ENCODE measurements around the gene RLBP1. TPM values are rescaled to one million over a fixed set of nuclear protein-coding genes. Genes with fewer than 3 reads are reported as not detected.

Gene RLBP1
- total and polyA plus RNA-seq, 9 of the 15 experiments (the other 6 are each of a cell fraction or from before 2014, with no cell fraction given) = 0.05 TPM; not detected in 8

- DNase-seq (ENCODE audit: extremely low read depth in 1 of 4, low spot score in 3 of 4) = no peak
- no peaks in the 10 kb centered on the region for H4K20me1 ChIP-seq (replicated peaks; ENCODE audit: control insufficient read depth, insufficient read depth, low read length)
- no peak for ATAC-seq
- no peak overlapping the region for H3K27ac ChIP-seq (ENCODE audit: extremely low read depth, low read depth, low read length)
- H3K9me3 ChIP-seq (replicated peaks; ENCODE audit: control insufficient read depth, insufficient read depth, low read depth, low read length) = no peaks in the 10 kb centered on the region
- H3K9ac ChIP-seq (ENCODE audit: insufficient read depth in 1 of 2, low read depth in 2 of 2, low read length in 2 of 2) = 0 out of 4 replicates have a peak overlapping the region, but pooled peaks of 1 of the 2 experiments have one; percentile 56
- no peak overlapping the region for H3K4me2 ChIP-seq (ENCODE audit: insufficient read depth, low read length)
- peaks cover 0 to 9% of the 10 kb centered on the region in 2 experiments; a peak in 3 of 5 replicates for H3K4me1 ChIP-seq (replicated peaks in 1 of 2; ENCODE audit: control insufficient read depth in 2 of 2, insufficient read depth in 2 of 2, low read length in 2 of 2)
- BruUV-seq (replicated peaks) = no TSS peak
- intact Hi-C loops (cut with micrococcal nuclease) = no loop called here
- peaks cover 31 to 46% of the 10 kb centered on the region in 2 experiments for H3K27me3 ChIP-seq (ENCODE audit: control insufficient read depth in 2 of 2, insufficient read depth in 2 of 2, low read length in 2 of 2)
- H3K36me3 ChIP-seq (ENCODE audit: control insufficient read depth, insufficient read depth, low read length) = no peaks in the 10 kb centered on the region
- H3K4me3 ChIP-seq = no peak overlapping the region
- CTCF ChIA-PET (ENCODE audit: low intra/inter-chr PET ratio) = no interaction called here
- H2AFZ ChIP-seq (ENCODE audit: low read depth, low read length) = no peak overlapping the region
- POLR2A ChIA-PET = interaction anchor here (1.5 kb wide), 1 partner anchor 8 kb away, joined by 3 read pairs; no protein-coding TSS in a partner anchor
- no peaks in the 10 kb centered on the region for H3K9me1 ChIP-seq (ENCODE audit: control insufficient read depth, insufficient read depth, low read length)
- no peak for FAIRE-seq
- TF ChIP-seq ZNF124 (CRISPR knock-in tag; IDR thresholded peaks at IDR 0.05) (no peak), SPI1 (IDR thresholded peaks at IDR 0.05; ENCODE audit: borderline replicate concordance, low read depth, low read length) (peak; percentile 58; the same call in 1 of the 2 replicates)
- no peaks in the 10 kb centered on the region for H3K79me2 ChIP-seq (ENCODE audit: control insufficient read depth, insufficient read depth, low read length)
- 16% methylated on average over 8 of the region's 8 CpGs for WGBS (ENCODE audit: insufficient coverage, low coverage, missing lambda C conversion rate)
- in situ Hi-C loops (cut with MboI) = no loop called here
Observed at GRCh38 chr15:89218531-89218930, 2.8 kb downstream of the RLBP1 start.

DNA sequence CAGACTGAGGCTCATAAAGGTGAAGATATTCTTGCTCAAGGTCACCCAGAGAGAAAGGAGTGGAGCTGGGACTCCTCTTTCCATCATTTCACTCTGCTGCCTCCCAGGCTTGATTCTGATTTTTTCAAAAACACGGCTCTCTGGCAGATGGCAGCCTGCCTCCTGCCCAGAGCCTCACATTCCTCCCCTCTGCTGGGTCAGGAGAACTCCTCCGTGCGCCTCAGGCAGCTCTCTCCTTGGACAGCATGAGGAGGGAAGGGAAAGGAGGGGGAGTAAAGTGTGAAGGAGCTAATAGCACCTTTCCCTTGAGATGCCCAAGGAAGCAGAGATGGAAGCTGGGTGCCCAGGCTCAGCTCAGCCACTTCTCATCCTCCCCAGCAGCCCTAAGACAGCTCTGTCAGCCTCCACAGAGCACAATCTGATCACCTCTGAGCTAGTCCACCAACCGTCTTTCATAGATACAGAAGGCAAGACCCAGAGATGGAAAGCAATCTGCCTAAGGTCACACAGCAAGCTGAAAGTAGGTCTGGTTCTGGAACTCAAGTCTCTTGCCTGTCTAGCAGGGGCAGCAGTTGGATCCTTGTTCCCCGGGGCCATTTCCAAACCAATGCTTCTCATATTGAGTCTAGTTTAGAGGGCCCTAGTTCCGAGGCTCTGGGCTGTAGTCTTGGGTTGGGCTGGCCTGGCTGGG, 3.5 kb downstream of the RLBP1 start:
- FAIRE-seq = no peak
- Histone ChIP-seq H4K20me1 (replicated peaks; ENCODE audit: control insufficient read depth, insufficient read depth, low read length) (no peaks in the 10 kb centered on the region), H3K9ac (ENCODE audit: insufficient read depth in 1 of 2, low read depth in 2 of 2, low read length in 2 of 2) (no peak overlapping the region), H3K36me3 (ENCODE audit: control insufficient read depth, insufficient read depth, low read length) (no peaks in the 10 kb centered on the region), H3K79me2 (ENCODE audit: control insufficient read depth, insufficient read depth, low read length) (no peaks in the 10 kb centered on the region), H3K4me1 (replicated peaks in 1 of 2; ENCODE audit: control insufficient read depth in 2 of 2, insufficient read depth in 2 of 2, low read length in 2 of 2) (peaks cover 0 to 9% of the 10 kb centered on the region in 2 experiments; a peak in 3 of 5 replicates), H3K9me1 (ENCODE audit: control insufficient read depth, insufficient read depth, low read length) (no peaks in the 10 kb centered on the region), H3K4me2 (ENCODE audit: insufficient read depth, low read length) (no peak overlapping the region), H3K27ac (ENCODE audit: extremely low read depth, low read depth, low read length) (no peak overlapping the region), H3K4me3 (no peak overlapping the region), H3K9me3 (replicated peaks; ENCODE audit: control insufficient read depth, insufficient read depth, low read depth, low read length) (no peaks in the 10 kb centered on the region), H2AFZ (ENCODE audit: low read depth, low read length) (no peak overlapping the region), H3K27me3 (ENCODE audit: control insufficient read depth in 2 of 2, insufficient read depth in 2 of 2, low read length in 2 of 2) (peaks cover 31 to 46% of the 10 kb centered on the region in 2 experiments)
- ChIA-PET CTCF (ENCODE audit: low intra/inter-chr PET ratio) (no interaction called here), POLR2A (interaction anchor here (0.5 to 1.0 kb wide), 2 partner anchors 12 to 16 kb away, joined by 3 to 5 read pairs; no protein-coding TSS in a partner anchor)
- intact Hi-C loops (cut with micrococcal nuclease) (no loop called here), in situ Hi-C loops (cut with MboI) (no loop called here)
- BruUV-seq (replicated peaks) = no TSS peak
- no peak for DNase-seq (ENCODE audit: extremely low read depth in 1 of 4, low spot score in 3 of 4)
- no peak for ATAC-seq
- 2% methylated on average over 6 of the region's 6 CpGs for WGBS (ENCODE audit: insufficient coverage, low coverage, missing lambda C conversion rate)
- no peak for TF ChIP-seq EP300 (IDR thresholded peaks at IDR 0.05; ENCODE audit: low read length)
- TF ChIP-seq, protein P1, sequence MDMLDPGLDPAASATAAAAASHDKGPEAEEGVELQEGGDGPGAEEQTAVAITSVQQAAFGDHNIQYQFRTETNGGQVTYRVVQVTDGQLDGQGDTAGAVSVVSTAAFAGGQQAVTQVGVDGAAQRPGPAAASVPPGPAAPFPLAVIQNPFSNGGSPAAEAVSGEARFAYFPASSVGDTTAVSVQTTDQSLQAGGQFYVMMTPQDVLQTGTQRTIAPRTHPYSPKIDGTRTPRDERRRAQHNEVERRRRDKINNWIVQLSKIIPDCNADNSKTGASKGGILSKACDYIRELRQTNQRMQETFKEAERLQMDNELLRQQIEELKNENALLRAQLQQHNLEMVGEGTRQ (CRISPR knock-in tag; IDR thresholded peaks at IDR 0.05) = no peak
- TF ChIP-seq ZFP36 (IDR thresholded peaks at IDR 0.05; ENCODE audit: low read depth, low read length, partially characterized antibody) = peak; percentile 60
- no peak for TF ChIP-seq ZNF124 (CRISPR knock-in tag; IDR thresholded peaks at IDR 0.05)
- TF ChIP-seq TCF7 (IDR thresholded peaks at IDR 0.05; ENCODE audit: borderline replicate concordance) = no peak
- TF ChIP-seq RBM25 (IDR thresholded peaks at IDR 0.05; ENCODE audit: low read depth, low read length, severe bottlenecking) = peak; percentile 34
- TF ChIP-seq, protein P2, sequence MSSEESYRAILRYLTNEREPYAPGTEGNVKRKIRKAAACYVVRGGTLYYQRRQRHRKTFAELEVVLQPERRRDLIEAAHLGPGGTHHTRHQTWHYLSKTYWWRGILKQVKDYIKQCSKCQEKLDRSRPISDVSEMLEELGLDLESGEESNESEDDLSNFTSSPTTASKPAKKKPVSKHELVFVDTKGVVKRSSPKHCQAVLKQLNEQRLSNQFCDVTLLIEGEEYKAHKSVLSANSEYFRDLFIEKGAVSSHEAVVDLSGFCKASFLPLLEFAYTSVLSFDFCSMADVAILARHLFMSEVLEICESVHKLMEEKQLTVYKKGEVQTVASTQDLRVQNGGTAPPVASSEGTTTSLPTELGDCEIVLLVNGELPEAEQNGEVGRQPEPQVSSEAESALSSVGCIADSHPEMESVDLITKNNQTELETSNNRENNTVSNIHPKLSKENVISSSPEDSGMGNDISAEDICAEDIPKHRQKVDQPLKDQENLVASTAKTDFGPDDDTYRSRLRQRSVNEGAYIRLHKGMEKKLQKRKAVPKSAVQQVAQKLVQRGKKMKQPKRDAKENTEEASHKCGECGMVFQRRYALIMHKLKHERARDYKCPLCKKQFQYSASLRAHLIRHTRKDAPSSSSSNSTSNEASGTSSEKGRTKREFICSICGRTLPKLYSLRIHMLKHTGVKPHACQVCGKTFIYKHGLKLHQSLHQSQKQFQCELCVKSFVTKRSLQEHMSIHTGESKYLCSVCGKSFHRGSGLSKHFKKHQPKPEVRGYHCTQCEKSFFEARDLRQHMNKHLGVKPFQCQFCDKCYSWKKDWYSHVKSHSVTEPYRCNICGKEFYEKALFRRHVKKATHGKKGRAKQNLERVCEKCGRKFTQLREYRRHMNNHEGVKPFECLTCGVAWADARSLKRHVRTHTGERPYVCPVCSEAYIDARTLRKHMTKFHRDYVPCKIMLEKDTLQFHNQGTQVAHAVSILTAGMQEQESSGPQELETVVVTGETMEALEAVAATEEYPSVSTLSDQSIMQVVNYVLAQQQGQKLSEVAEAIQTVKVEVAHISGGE (CRISPR knock-in tag; IDR thresholded peaks at IDR 0.05) = no peak
- no peak for TF ChIP-seq HNRNPL (IDR thresholded peaks at IDR 0.05; ENCODE audit: low read depth, low read length)
- no peak for TF ChIP-seq MTA1 (IDR thresholded peaks at IDR 0.05; ENCODE audit: borderline replicate concordance)

Measured in K562 (cell line).